SH-SY5Y (cell line): ENCODE measurements around the gene ALOX5.

Experiments
- GATA2 ChIP-seq: IDR thresholded peaks from 2 replicates; pipeline ENCODE4 v1.6.1; 2011; ENCODE audit warnings: mild to moderate bottlenecking, low read depth, low read length
- GATA3 ChIP-seq: IDR thresholded peaks from 2 replicates; pipeline ENCODE4 v1.6.1; 2011; ENCODE audit warnings: low read depth, mild to moderate bottlenecking, low read length, moderate library complexity

Gene ALOX5

GRCh38 chr10:45488365-45488764 lies 114.3 kb downstream of the ALOX5 start:
- TF ChIP-seq GATA3 (no peak), GATA2 (no peak)

DNA sequence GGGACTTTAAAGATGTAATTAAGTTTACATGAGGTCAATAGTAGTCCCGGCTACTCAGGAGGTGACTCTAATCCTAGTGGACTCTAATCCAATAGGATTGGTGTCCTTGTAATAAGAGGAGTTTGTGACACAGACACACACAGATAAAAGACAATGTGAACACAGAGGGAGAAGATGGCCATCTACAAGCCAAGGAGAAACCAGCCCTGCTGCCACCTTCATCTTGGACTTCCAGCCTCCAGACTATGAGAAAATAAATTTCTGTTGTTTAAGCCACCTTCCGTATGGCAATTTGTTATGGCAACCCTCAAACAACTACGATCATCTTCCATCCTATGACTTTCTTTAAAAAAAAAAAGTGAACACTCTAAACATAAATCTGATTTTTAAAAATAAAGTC lies 116.3 kb downstream of the ALOX5 start:
- TF ChIP-seq GATA2 (no peak), GATA3 (no peak)

GRCh38 chr10:45491061-45491460 lies 117.0 kb downstream of the ALOX5 start:
- TF ChIP-seq GATA3 (no peak), GATA2 (no peak)
